Smooth muscle cell (in vitro differentiated cells): ENCODE measurements around the gene ANTXR2. TPM values are rescaled to one million over a fixed set of nuclear protein-coding genes. Genes with fewer than 3 reads are reported as not detected.
"Not testable (repeated sequence)": the region's sequence is repeated elsewhere in the genome, so short reads cannot be mapped to it uniquely, and the experiment has no call there.

Experiments used
- DNase-seq: peaks from one replicate; lab custom pipeline; 2025; ENCODE audit not compliant: unreplicated experiment; lab: John Stamatoyannopoulos, UW
- H2AFZ ChIP-seq: fragments of 200-600 bp; sonication (generic); 2 replicates; pipeline ENCODE4 v1.6.0; 2016; ENCODE audit warnings: antibody characterized with exemption, low read depth, mild to moderate bottlenecking
- H3F3A ChIP-seq: fragments of 200-600 bp; sonication (generic); 2 replicates; pipeline ENCODE4 v1.6.0; 2017; ENCODE audit warnings: antibody characterized with exemption, low read depth
- H3K27ac ChIP-seq: fragments of 200-600 bp; sonication (generic); 2 replicates; pipeline ENCODE4 v1.5.1; 2016; ENCODE audit warnings: low read depth, mild to moderate bottlenecking
- H3K27me3 ChIP-seq: fragments of 200-600 bp; sonication (generic); 2 replicates; pipeline ENCODE4 v1.6.1; 2016; ENCODE audit warnings: low read depth, mild to moderate bottlenecking
- H3K36me3 ChIP-seq: fragments of 200-600 bp; sonication (generic); 2 replicates; pipeline ENCODE4 v1.5.1; 2016; ENCODE audit warnings: low read depth
- H3K4me1 ChIP-seq: fragments of 200-600 bp; sonication (generic); 2 replicates; pipeline ENCODE4 v1.5.1; 2016; ENCODE audit warnings: low read depth
- H3K4me2 ChIP-seq: fragments of 200-600 bp; sonication (generic); 2 replicates; pipeline ENCODE4 v1.6.0; 2016; ENCODE audit warnings: mild to moderate bottlenecking
- H3K4me3 ChIP-seq: fragments of 200-600 bp; sonication (generic); 2 replicates; pipeline ENCODE4 v1.5.1; 2016; ENCODE audit warnings: mild to moderate bottlenecking
- H3K79me2 ChIP-seq: fragments of 200-600 bp; sonication (generic); 2 replicates; pipeline ENCODE4 v1.6.0; 2016; ENCODE audit warnings: low read depth, mild to moderate bottlenecking
- H3K9ac ChIP-seq: fragments of 200-600 bp; sonication (generic); 2 replicates; pipeline ENCODE4 v1.6.0; 2016; ENCODE audit warnings: low read depth
- H3K9me3 ChIP-seq: fragments of 200-600 bp; sonication (generic); replicated peaks from 2 replicates; pipeline ENCODE4 v1.5.1; 2016; ENCODE audit warnings: low read depth
- H4K20me1 ChIP-seq: fragments of 200-600 bp; sonication (generic); 2 replicates; pipeline ENCODE4 v1.6.0; 2016; ENCODE audit warnings: low read depth
- CTCF ChIP-seq: fragments of 200-600 bp; sonication (generic); IDR thresholded peaks from 2 replicates; pipeline ENCODE4 v1.5.1; 2017; ENCODE audit warnings: borderline replicate concordance, mild to moderate bottlenecking, antibody characterized with exemption; ENCODE audit not compliant: insufficient read depth, poor library complexity, severe bottlenecking
- WGBS: methylation state at CpG from one replicate; pipeline ENCODE4 v1.1.7; 2016; ENCODE audit warnings: low lambda C conversion rate; 5-methylcytosine and 5-hydroxymethylcytosine counted together
- polyA plus RNA-seq: library from polyadenylated mRNA; unstranded; fragments of >200 nt; fragmentation: Nextera tagmentation; extraction: Ambion mirVana; gene quantifications from 2 replicates; pipeline ENCODE4 v1.2.1, GENCODE V29; 2016
- total RNA-seq: library from RNA; depleted of rRNA; stranded (reverse); fragments of >200 nt; gene quantifications from 2 replicates; pipeline ENCODE4 v1.2.3, GENCODE V29; 2014

Gene ANTXR2
- total and polyA plus RNA-seq, 2 experiments from 2014 or later: 67.6 to 74.5 TPM

GRCh38 chr4:79996851-79997250, 76.2 kb downstream of the ANTXR2 start:
- Histone ChIP-seq H3K9me3 (no peaks in the 10 kb centered on the region), H3F3A (no peaks in the 10 kb centered on the region), H2AFZ (no peak overlapping the region), H3K79me2 (peaks cover 18% of the 10 kb centered on the region), H3K4me3 (no peak overlapping the region), H4K20me1 (peaks cover 18% of the 10 kb centered on the region), H3K4me2 (no peak overlapping the region), H3K4me1 (no peaks in the 10 kb centered on the region), H3K27ac (no peak overlapping the region), H3K9ac (no peak overlapping the region), H3K36me3 (no peaks in the 10 kb centered on the region), H3K27me3 (no peaks in the 10 kb centered on the region)
- DNase-seq: no peak
- WGBS: 77% methylated on average over 2 of the region's 2 CpGs
- TF ChIP-seq CTCF: no peak

- no peak for TF ChIP-seq CTCF
- no peak overlapping the region for H2AFZ ChIP-seq
Measured at GRCh38 chr4:79993476-79993875, 79.6 kb downstream of the ANTXR2 start.

GRCh38 chr4:79991601-79992000, 81.4 kb downstream of the ANTXR2 start:
- Histone ChIP-seq H3F3A (no peaks in the 10 kb centered on the region), H3K4me1 (no peaks in the 10 kb centered on the region), H3K36me3 (peaks cover 9% of the 10 kb centered on the region), H3K27ac (no peak overlapping the region), H3K9ac (no peak overlapping the region), H3K27me3 (no peaks in the 10 kb centered on the region), H2AFZ (no peak overlapping the region), H3K4me2 (no peak overlapping the region), H3K4me3 (no peak overlapping the region), H4K20me1 (peaks cover 17% of the 10 kb centered on the region), H3K79me2 (peaks cover 45% of the 10 kb centered on the region), H3K9me3 (no peaks in the 10 kb centered on the region)
- TF ChIP-seq CTCF: no peak
- DNase-seq: no peak
- 99% methylated on average over 3 of the region's 3 CpGs for WGBS

More at GRCh38 chr4:79993476-79993875, 79.6 kb downstream of the ANTXR2 start:
- DNase-seq: no peak
- H3K36me3 ChIP-seq: peaks cover 9% of the 10 kb centered on the region
- H3K27me3 ChIP-seq: no peaks in the 10 kb centered on the region
- no peaks in the 10 kb centered on the region for H3K9me3 ChIP-seq
- H3F3A ChIP-seq: no peaks in the 10 kb centered on the region
- peaks cover 24% of the 10 kb centered on the region for H4K20me1 ChIP-seq
- no peak overlapping the region for H3K4me3 ChIP-seq
- no peak overlapping the region for H3K4me2 ChIP-seq
- no peaks in the 10 kb centered on the region for H3K4me1 ChIP-seq
- no peak overlapping the region for H3K9ac ChIP-seq
- no peak overlapping the region for H3K27ac ChIP-seq
- WGBS: 59% methylated on average over 2 of the region's 2 CpGs
- H3K79me2 ChIP-seq: peaks cover 42% of the 10 kb centered on the region

GRCh38 chr4:79991100-79991499, 81.9 kb downstream of the ANTXR2 start:
- Histone ChIP-seq H3K79me2 (peaks cover 45% of the 10 kb centered on the region), H4K20me1 (peaks cover 17% of the 10 kb centered on the region)
- 97% methylated on average over 2 of the region's 2 CpGs for WGBS
- H3K4me3 ChIP-seq, H3K4me1 ChIP-seq, H3K27ac ChIP-seq, H3K36me3 ChIP-seq, H2AFZ ChIP-seq, H3K27me3 ChIP-seq, H3F3A ChIP-seq, H3K9ac ChIP-seq, H3K4me2 ChIP-seq, DNase-seq, H3K9me3 ChIP-seq: not testable (repeated sequence)
